GM23248 (cell line): ENCODE measurements around the gene OPN1LW.
"Not testable (repeated sequence)": the region's sequence is repeated elsewhere in the genome, so short reads cannot be mapped to it uniquely, and the experiment has no call there.

Source experiments
- EZH2 ChIP-seq: fragments of 200-600 bp; sonication (generic); IDR thresholded peaks from 2 replicates; pipeline ENCODE4 v1.6.1; 2018; ENCODE audit warnings: antibody characterized with exemption, mild to moderate bottlenecking; ENCODE audit not compliant: insufficient read depth, poor library complexity, severe bottlenecking
- EZH2phosphoT487 ChIP-seq: fragments of 200-600 bp; sonication (generic); IDR thresholded peaks from 2 replicates; pipeline ENCODE4 v1.6.1; 2018; ENCODE audit warnings: antibody characterized with exemption, moderate library complexity, mild to moderate bottlenecking, low read depth; ENCODE audit not compliant: insufficient read depth

DNA sequence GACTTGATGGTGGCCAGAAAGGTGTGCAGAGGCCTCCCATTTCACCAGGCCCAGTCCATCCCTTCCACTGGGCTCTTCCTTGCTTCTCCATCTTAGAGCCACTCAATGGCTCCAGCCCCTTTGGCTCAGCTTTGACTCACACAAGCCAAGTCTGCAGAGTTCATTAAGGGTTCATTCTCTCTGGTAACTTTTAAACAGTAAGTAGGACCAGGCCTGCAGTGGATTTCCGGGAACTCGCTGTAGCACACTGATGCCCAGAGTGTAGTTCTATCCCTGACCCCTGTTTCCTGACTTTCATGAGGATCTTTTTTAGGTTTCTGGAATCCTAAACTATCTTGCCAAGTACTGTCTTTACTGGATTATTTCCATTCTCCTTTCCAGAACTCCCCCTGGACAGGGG, 13.2 kb downstream of the OPN1LW start:
- not testable (repeated sequence) for TF ChIP-seq EZH2, EZH2phosphoT487
